ENCODE results near the gene UBE2Q1.

The UBE2Q1 gene

DNA sequence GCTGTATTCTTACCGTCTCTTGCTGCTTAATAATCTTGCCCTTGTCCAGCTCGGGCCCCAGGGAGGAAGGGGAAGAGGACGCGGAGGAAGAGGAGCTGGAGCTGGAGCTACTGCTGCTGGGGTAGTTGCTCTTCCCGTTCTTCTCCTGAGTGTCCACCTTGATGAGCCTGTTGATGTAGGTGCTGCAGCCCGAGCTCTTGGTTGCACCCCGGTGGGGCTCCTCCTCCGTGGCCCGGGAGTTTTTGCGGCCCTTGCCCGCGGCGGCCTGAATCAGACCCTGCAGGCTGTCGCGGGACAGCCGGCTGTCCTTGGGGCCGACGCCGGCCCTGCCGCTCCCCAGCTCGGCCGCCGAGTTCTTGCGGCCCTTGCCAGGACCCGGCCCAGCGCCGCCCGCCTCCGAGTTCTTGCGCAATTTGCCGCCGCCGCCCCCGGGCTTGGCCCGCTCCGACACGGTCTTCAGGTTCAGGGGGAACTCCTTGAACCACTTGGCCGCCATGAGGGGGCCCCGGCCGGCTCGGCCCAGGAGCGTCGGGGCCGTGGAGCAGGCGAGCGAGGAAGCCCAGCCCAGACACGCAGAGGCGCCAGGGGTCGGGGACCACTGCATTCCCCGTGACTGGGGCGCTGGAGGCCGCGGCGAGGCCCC is 56.9 kb downstream of the UBE2Q1 start:
- DNase-seq = no peak

DNA sequence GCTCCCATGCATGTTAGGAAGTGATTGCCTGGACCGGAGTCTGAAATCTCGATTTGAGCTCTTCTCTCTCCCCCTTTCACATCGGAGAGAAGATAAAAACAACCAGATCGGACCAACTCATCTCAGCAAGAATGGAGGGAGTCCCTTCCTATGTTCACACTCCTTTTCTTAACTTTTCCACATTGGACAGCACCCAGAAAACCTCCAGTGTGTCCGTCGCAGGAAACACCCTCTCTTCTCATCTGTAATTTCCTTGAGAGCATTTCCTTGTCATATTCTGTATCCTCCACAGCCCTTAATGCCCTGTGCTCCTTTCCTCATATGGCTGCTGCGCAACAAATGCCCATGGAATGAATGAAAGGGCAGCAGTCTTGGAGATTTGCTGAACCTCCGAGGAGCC is 57.9 kb downstream of the UBE2Q1 start:
- no peak for DNase-seq

DNA sequence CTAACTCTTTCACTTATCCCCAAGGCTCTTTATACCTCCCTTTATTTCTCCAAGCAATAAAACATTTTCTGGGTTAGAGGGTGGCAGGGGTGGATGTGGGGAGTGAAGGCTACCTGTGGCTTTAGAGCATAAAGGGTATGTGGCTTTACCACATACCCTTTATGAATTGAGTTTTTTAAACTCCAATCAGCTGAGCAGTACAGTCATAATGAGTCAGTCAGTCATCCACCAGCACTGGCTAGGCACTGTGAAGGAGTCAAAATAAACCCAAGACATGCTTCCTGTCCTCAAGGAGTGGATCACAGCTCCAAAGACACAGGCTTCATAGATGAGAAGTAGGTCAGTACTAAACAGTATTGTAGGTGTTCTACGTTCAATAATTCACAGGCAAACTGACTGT is 59.0 kb downstream of the UBE2Q1 start:
- no peak for DNase-seq
